ENCODE measurements around the gene ABHD12.
"Not testable (repeated sequence)": the region's sequence is repeated elsewhere in the genome, so short reads cannot be mapped to it uniquely, and the experiment has no call there.

Gene ABHD12

DNA sequence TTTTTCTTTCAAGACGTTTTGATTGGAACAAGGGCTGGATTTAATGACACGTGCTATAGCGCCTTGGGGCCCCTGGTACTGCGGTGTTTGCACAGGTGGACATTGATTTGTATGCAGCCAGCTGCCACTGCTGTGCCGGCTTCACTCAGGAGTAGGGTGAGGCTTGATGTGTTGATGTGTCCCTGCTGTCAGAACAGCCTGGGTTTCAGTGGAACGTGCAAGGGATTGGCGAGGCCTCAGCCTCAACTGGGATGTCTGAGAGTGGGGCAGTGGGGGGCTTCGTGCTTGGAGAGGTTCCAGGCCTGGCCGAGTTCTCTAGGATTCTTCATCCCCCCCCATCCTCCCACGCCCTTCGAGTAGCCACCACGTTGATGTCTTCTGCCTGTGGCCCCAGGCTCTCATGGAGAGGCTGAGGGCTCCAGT lies 119.8 kb downstream of the ABHD12 start:
- TF ChIP-seq, protein P1, sequence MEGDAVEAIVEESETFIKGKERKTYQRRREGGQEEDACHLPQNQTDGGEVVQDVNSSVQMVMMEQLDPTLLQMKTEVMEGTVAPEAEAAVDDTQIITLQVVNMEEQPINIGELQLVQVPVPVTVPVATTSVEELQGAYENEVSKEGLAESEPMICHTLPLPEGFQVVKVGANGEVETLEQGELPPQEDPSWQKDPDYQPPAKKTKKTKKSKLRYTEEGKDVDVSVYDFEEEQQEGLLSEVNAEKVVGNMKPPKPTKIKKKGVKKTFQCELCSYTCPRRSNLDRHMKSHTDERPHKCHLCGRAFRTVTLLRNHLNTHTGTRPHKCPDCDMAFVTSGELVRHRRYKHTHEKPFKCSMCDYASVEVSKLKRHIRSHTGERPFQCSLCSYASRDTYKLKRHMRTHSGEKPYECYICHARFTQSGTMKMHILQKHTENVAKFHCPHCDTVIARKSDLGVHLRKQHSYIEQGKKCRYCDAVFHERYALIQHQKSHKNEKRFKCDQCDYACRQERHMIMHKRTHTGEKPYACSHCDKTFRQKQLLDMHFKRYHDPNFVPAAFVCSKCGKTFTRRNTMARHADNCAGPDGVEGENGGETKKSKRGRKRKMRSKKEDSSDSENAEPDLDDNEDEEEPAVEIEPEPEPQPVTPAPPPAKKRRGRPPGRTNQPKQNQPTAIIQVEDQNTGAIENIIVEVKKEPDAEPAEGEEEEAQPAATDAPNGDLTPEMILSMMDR (IDR thresholded peaks at IDR 0.05; ENCODE audit: control insufficient read depth, extremely low read depth, insufficient read depth), result no peak
- peak; percentile 57 for DNase-seq (ENCODE audit: low read depth)

DNA sequence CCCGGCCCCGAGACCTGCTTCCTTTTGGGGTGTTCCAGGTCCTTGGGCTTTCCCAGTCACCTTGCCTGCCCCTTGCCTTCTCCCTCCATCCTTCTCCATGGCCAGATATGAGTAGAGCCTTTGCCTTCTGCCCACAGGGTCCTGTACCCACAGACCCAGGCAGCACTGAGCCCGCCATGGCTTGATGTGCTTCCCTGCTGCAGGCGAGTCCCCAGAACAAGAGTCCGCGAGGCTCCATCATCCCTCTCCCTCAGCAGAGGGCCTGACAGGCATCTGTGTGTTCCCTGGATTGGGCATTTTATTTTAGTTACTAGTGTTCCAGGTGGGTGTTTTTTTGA lies 120.8 kb downstream of the ABHD12 start:
- H3K4me3 ChIP-seq (ENCODE audit: low read depth, low read length), result no peak overlapping the region
- DNase-seq (ENCODE audit: low read depth), result no peak
- TF ChIP-seq, protein P1 (IDR thresholded peaks at IDR 0.05; ENCODE audit: control insufficient read depth, extremely low read depth, insufficient read depth), result no peak

More for the DNA sequence above, 119.8 kb downstream of the ABHD12 start:
- no peak overlapping the region for H3K4me3 ChIP-seq (ENCODE audit: low read depth, low read length)

DNA sequence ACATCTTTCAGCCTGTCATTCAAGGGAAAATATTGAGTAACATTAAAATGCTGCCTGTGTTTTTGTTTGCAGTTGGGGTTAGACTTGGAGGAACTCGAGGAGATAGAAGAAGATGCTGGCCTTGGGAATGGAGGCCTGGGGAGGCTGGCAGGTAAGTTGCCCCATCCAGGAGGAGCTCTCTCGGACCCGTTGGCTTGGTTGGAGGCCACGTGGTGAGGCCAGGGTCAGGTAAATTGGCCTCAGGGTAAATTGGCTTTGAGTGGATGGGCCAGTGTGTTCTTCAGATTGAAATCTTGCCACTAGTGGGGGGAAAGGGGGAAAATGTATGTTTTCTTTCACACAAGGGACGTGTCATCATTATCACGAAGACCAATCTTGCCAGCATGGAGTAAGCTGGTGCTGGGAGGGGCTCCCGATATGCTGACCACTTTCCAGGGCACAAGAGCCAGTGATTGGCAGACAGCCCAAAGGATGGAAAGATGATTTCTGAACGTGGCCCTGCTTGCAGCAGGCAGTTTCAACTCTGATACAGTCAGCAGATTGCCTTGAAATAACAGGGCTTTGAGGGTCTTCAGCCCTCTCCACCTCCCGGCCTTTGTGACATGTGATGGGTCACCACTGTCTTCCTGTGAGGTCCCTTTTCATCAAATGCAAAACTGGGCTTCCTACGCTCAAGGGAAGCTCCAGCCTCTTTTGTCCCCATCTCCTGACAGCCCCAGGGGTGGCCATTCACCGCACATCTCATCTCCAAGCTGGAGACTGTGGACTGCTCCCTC lies 121.4 kb downstream of the ABHD12 start:
- TF ChIP-seq, protein P1 (IDR thresholded peaks at IDR 0.05; ENCODE audit: control insufficient read depth, extremely low read depth, insufficient read depth), result no peak
- H3K4me3 ChIP-seq (ENCODE audit: low read depth, low read length), result no peak overlapping the region
- DNase-seq (ENCODE audit: low read depth), result no peak

DNA sequence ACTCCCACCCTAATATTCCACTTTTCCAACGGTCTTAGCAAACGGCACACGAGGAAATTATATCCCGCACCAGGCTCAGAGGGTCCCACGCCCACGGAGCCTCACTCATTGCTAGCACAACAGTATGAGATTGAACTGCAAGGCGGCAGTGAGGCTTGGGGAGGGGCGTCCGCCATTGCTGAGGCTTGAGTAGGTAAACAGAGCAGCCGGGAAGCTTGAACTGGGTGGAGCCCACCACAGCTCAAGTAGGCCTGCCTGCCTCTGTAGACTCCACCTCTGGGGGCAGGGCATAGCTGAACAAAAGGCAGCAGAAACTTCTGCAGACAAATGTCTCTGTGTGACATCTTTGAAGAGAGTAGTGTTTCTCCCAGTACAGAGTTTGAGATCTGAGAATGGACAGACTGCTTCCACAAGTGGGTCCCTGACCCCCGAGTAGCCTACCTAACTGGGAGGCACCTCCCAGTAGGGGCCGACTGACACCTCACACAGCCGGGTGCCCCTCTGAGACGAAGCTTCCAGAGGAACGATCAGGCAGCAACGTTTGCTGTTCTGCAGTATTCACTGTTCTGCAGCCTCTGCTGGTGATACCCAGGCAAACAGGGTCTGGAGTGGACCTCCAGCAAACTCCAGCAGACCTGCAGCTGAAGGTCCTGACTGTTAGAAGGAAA lies 129.7 kb downstream of the ABHD12 start:
- not testable (repeated sequence) for DNase-seq (ENCODE audit: low read depth); H3K4me3 ChIP-seq (ENCODE audit: low read depth, low read length)

DNA sequence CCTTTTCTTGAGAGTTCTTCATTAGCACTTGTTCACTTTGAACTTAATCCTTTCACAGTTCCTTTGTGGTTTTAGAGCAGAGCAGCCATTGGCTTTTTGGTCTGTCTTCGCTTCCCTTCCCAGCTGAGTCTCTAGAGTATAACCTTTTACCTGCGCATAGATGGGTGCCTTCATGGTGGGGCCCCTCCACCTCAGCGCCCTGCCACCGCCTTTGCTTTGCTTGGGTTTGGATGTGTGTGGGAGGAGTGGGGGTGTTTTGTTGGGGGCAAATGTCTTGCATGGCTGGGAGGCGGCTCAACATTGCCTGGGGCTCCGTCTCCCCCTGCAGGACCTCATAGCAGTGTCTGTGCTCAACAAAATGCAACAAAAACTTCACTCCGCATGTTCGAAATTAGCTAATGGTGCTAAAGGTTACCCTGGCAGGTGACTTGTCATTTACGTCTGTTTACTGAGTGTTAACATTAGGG lies 130.8 kb downstream of the ABHD12 start:
- no peak overlapping the region for H3K4me3 ChIP-seq (ENCODE audit: low read depth, low read length)
- no peak for DNase-seq (ENCODE audit: low read depth)
- TF ChIP-seq, protein P1 (IDR thresholded peaks at IDR 0.05; ENCODE audit: control insufficient read depth, extremely low read depth, insufficient read depth), result no peak

DNA sequence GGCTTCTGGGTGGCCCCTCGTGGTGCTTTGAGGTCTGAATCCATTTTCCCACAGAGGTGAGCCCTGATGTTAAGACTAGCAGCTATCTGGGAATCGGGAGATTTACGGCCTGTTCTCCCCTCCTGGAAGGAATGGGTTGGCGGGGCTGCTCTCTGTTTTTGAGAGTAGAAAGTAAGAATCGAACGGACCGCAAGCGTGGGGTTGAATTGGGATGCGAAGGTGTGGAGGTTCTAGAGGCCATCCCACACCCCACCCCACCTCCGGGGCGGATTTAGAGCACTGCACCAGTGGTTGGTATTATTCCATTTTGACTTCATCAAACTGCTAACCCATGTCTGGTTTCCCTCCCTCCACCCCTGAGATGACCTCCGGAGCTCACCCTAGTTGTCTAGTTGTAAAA lies 131.3 kb downstream of the ABHD12 start:
- TF ChIP-seq, protein P1 (IDR thresholded peaks at IDR 0.05; ENCODE audit: control insufficient read depth, extremely low read depth, insufficient read depth), result no peak
- no peak overlapping the region for H3K4me3 ChIP-seq (ENCODE audit: low read depth, low read length)
- no peak for DNase-seq (ENCODE audit: low read depth)

DNA sequence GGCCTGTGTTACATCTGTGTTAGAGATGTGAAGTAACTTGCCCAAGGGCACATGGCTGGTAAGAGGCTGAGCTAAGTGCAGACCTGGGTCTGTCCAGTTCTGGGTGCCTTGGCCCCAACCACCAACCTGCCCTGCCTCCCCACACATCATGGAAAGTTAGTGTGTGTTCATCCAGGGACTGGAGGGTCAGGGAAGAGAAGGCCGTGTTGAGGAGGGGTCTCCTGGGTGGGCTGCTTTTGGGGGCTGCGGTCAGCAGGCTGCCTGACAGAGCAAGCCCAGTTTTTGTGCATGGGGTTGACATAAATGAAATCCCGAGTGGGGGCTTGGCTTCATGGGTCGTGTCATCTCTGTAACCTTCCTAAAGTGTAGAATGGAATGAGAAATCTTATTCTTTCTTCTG lies 131.8 kb downstream of the ABHD12 start:
- TF ChIP-seq, protein P1 (IDR thresholded peaks at IDR 0.05; ENCODE audit: control insufficient read depth, extremely low read depth, insufficient read depth), result no peak
- DNase-seq (ENCODE audit: low read depth), result no peak
- H3K4me3 ChIP-seq (ENCODE audit: low read depth, low read length), result no peak overlapping the region

Data from LNCaP clone FGC (cell line).